ENCODE data around the gene IL24.

The IL24 gene

GRCh38 chr1:206926286-206926685, 29.0 kb downstream of the IL24 start:
- H3K4me1 ChIP-seq: no peaks in the 10 kb centered on the region
- no peak overlapping the region for H3K27ac ChIP-seq
- no peaks in the 10 kb centered on the region for H3K9me3 ChIP-seq (ENCODE audit: control insufficient read depth, low read length)
- no peak for TF ChIP-seq CTCF (IDR thresholded peaks at IDR 0.05)
- H2AFZ ChIP-seq: no peak overlapping the region
- no peaks in the 10 kb centered on the region for H3K79me2 ChIP-seq
- no peaks in the 10 kb centered on the region for H3K27me3 ChIP-seq (ENCODE audit: control insufficient read depth, insufficient read depth, low read length)
- H3K36me3 ChIP-seq (ENCODE audit: control insufficient read depth, insufficient read depth, low read length): no peaks in the 10 kb centered on the region
- H3K9ac ChIP-seq: no peak overlapping the region
- H3K4me3 ChIP-seq (ENCODE audit: low read depth, low read length): no peak overlapping the region
- no peak overlapping the region for H3K4me2 ChIP-seq (ENCODE audit: low read length)

DNA sequence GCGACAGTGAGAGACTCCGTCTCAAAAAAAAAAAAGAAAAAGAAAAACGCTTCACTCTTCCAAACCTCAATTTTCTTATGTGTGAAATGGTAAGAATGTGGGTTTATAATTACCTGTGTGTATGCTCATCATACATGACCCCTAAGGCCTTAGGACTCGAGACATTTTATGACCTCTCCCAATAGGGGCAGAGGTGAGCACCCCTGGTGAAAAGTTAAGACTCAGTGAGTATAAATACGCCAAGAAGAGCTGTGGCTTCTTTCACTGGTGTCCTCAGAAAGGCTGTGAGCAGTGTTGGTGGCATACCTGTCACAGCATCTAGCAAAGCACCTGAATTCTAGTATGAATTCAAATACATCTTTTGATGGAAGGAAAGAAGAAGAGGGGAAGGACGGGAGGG, 32.3 kb downstream of the IL24 start:
- Histone ChIP-seq H3K9ac (no peak overlapping the region), H3K4me3 (ENCODE audit: low read depth, low read length) (no peak overlapping the region), H3K79me2 (no peaks in the 10 kb centered on the region), H3K4me1 (no peaks in the 10 kb centered on the region), H3K27me3 (ENCODE audit: control insufficient read depth, insufficient read depth, low read length) (no peaks in the 10 kb centered on the region), H2AFZ (no peak overlapping the region), H3K36me3 (ENCODE audit: control insufficient read depth, insufficient read depth, low read length) (no peaks in the 10 kb centered on the region), H3K27ac (no peak overlapping the region), H3K4me2 (ENCODE audit: low read length) (no peak overlapping the region), H3K9me3 (ENCODE audit: control insufficient read depth, low read length) (no peaks in the 10 kb centered on the region)
- no peak for TF ChIP-seq CTCF (IDR thresholded peaks at IDR 0.05)

GRCh38 chr1:206930210-206930798, 33.1 kb downstream of the IL24 start:
- Histone ChIP-seq H3K27me3 (ENCODE audit: control insufficient read depth, insufficient read depth, low read length) (no peaks in the 10 kb centered on the region), H3K9me3 (ENCODE audit: control insufficient read depth, low read length) (no peaks in the 10 kb centered on the region), H3K27ac (no peak overlapping the region), H3K79me2 (no peaks in the 10 kb centered on the region), H3K4me1 (no peaks in the 10 kb centered on the region), H3K9ac (no peak overlapping the region), H3K36me3 (ENCODE audit: control insufficient read depth, insufficient read depth, low read length) (no peaks in the 10 kb centered on the region), H3K4me2 (ENCODE audit: low read length) (no peak overlapping the region), H2AFZ (no peak overlapping the region), H3K4me3 (ENCODE audit: low read depth, low read length) (no peak overlapping the region)
- no peak for TF ChIP-seq CTCF (IDR thresholded peaks at IDR 0.05)

DNA sequence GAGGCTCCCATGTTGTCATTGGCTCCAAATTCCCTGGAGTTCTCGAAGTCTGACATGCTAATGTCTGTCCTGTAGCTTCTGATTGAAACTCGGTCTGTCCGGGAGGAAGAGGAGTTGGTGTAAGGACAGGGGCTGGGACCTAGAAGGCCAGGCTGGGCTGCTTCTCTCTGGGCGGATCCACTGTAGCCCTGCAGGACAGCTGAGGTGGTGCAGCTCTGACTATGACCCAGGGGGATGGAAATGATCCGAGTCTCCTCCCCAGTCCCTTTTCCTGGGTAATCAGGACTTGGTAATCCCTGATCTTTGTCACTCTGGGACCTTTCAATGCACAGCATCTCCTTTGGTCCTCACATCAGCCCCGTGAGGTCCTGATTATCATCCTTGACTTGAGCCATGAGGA, 34.5 kb downstream of the IL24 start:
- H3K36me3 ChIP-seq (ENCODE audit: control insufficient read depth, insufficient read depth, low read length): no peaks in the 10 kb centered on the region
- no peaks in the 10 kb centered on the region for H3K9me3 ChIP-seq (ENCODE audit: control insufficient read depth, low read length)
- no peak overlapping the region for H2AFZ ChIP-seq
- no peaks in the 10 kb centered on the region for H3K79me2 ChIP-seq
- no peak overlapping the region for H3K27ac ChIP-seq
- H3K4me3 ChIP-seq (ENCODE audit: low read depth, low read length): no peak overlapping the region
- H3K9ac ChIP-seq: no peak overlapping the region
- TF ChIP-seq CTCF (IDR thresholded peaks at IDR 0.05): no peak
- H3K4me1 ChIP-seq: no peaks in the 10 kb centered on the region
- no peak overlapping the region for H3K4me2 ChIP-seq (ENCODE audit: low read length)
- no peaks in the 10 kb centered on the region for H3K27me3 ChIP-seq (ENCODE audit: control insufficient read depth, insufficient read depth, low read length)

DNA sequence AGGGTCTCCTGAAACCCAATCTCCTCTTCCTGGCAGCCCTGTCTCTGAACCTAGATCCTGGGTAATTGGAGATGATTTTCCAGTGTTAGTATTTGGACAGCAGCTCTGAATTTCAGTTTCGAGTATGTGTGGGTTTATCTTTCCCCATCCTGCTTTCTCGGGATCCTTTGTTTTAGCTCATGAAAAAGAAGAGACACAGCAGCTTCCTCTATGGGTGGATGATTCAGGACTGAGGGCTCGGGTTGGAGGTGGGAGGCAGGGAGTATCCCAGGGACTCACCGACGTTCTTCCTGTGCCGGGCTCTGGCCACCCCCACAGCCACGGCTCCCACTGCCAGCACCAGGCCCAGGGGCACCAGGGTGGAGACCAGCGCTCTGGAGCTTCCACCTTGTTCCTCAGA, 34.9 kb downstream of the IL24 start:
- H3K79me2 ChIP-seq: no peaks in the 10 kb centered on the region
- H3K36me3 ChIP-seq (ENCODE audit: control insufficient read depth, insufficient read depth, low read length): no peaks in the 10 kb centered on the region
- no peak overlapping the region for H3K4me3 ChIP-seq (ENCODE audit: low read depth, low read length)
- H3K9me3 ChIP-seq (ENCODE audit: control insufficient read depth, low read length): no peaks in the 10 kb centered on the region
- H3K27ac ChIP-seq: no peak overlapping the region
- no peak overlapping the region for H2AFZ ChIP-seq
- no peaks in the 10 kb centered on the region for H3K27me3 ChIP-seq (ENCODE audit: control insufficient read depth, insufficient read depth, low read length)
- no peaks in the 10 kb centered on the region for H3K4me1 ChIP-seq
- no peak for TF ChIP-seq CTCF (IDR thresholded peaks at IDR 0.05)
- no peak overlapping the region for H3K4me2 ChIP-seq (ENCODE audit: low read length)
- no peak overlapping the region for H3K9ac ChIP-seq

Data from parathyroid adenoma (tissue), 2 donors.